Kidney epithelial cell (primary cell): ENCODE measurements around the gene M1AP. TPM values are rescaled to one million over a fixed set of nuclear protein-coding genes. Genes with fewer than 3 reads are reported as not detected.

ENCODE experiments used
- DNase-seq: peaks from one replicate; pipeline ENCODE4 v3.0.0-alpha.2; 2010; ENCODE audit warnings: low read depth
- H3K27me3 ChIP-seq: 2 replicates; pipeline ENCODE4 v1.6.0; 2011; ENCODE audit warnings: low read length; ENCODE audit not compliant: control insufficient read depth, insufficient read depth
- H3K36me3 ChIP-seq: 2 replicates; pipeline ENCODE4 v1.5.1; 2011; ENCODE audit warnings: low read length; ENCODE audit not compliant: control insufficient read depth, insufficient read depth
- H3K4me3 ChIP-seq: 2 replicates; pipeline ENCODE4 v1.5.1; 2011; ENCODE audit warnings: low read depth, mild to moderate bottlenecking, control low read depth, low read length
- total RNA-seq: library from RNA; depleted of rRNA; stranded (reverse); fragments of >200 nt; gene quantifications from 2 replicates; pipeline ENCODE4 v1.2.3, GENCODE V29; 2015
- TF ChIP-seq, protein P1 (sequence below): IDR thresholded peaks from 2 replicates; pipeline ENCODE4 v1.5.1; 2011; ENCODE audit warnings: mild to moderate bottlenecking, moderate library complexity, low read length, control low read depth, inconsistent platforms; ENCODE audit not compliant: insufficient read depth, poor library complexity, severe bottlenecking

M1AP gene
- total RNA-seq, 1 donor from 2014 or later: 1.3 TPM

DNA sequence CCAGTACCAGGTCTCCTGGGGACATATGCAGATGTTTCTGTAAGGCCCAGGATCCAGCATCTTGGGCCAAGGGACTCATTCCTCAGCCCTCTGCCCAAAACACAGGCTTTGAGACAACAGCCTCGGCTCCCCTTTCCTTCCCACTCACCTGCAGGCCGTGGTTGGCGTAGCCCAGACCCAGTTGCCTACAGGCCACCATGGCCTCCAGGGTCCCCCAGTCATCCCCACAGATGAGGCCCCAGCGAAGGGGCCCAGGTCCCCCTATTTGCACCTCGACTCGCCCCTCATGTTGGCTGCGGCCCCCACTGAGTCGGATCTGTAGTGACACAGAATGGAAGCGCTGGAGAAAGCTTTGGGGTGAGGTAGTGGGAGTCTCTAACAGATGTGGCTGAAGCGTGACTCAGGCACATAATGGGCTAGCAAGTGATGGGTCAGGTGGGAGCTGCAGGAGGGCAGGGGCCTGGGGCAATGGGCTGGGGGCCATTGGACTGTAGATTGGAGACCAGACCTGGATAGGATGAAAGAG, 112.6 kb downstream of the M1AP start:
- DNase-seq: no peak
- Histone ChIP-seq H3K36me3 (no peaks in the 10 kb centered on the region), H3K27me3 (no peaks in the 10 kb centered on the region), H3K4me3 (no peak overlapping the region)
- TF ChIP-seq, protein P1, sequence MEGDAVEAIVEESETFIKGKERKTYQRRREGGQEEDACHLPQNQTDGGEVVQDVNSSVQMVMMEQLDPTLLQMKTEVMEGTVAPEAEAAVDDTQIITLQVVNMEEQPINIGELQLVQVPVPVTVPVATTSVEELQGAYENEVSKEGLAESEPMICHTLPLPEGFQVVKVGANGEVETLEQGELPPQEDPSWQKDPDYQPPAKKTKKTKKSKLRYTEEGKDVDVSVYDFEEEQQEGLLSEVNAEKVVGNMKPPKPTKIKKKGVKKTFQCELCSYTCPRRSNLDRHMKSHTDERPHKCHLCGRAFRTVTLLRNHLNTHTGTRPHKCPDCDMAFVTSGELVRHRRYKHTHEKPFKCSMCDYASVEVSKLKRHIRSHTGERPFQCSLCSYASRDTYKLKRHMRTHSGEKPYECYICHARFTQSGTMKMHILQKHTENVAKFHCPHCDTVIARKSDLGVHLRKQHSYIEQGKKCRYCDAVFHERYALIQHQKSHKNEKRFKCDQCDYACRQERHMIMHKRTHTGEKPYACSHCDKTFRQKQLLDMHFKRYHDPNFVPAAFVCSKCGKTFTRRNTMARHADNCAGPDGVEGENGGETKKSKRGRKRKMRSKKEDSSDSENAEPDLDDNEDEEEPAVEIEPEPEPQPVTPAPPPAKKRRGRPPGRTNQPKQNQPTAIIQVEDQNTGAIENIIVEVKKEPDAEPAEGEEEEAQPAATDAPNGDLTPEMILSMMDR: no peak

DNA sequence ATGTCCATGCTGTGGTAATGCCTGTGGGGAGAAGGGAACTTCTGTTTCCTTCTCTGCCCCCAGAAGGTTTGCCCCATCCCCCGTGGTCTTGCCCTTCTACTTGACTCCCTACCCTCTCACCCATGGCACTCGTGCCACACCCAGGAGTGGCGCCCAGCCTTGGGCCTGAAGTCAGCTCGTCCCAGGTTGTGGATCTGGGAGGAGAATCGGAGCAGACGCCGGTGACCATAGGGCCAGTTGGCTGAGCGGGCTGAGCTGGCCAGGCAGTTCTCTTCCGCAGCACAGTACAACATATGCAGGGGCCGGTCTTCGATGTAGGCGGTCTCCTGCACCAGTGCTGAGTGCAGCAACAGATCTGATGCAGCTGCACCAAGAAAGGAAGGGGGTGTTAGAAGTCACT, 113.7 kb downstream of the M1AP start:
- Histone ChIP-seq H3K36me3 (no peaks in the 10 kb centered on the region), H3K4me3 (no peak overlapping the region), H3K27me3 (no peaks in the 10 kb centered on the region)
- TF ChIP-seq, protein P1: no peak
- no peak for DNase-seq

DNA sequence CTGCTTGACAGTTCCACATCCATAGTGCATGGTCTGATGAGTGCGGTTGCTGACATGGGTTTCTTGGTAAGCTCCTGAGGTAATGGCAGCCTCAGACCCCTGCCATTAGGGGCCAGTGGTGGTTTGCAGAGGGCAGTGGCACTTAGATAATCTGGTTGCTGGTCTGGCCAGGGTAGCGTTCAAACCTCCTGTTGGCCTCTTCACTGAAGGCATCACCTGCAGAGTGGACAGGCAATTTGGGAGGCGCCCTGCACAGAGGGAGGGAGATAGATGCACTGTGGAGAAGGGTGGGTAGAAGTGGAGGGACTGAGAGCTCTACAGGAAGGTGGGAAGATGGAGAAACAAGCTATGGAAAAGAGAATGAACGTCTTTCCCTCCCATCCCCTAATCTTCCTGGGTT, 114.7 kb downstream of the M1AP start:
- H3K4me3 ChIP-seq: no peak overlapping the region
- H3K27me3 ChIP-seq: no peaks in the 10 kb centered on the region
- H3K36me3 ChIP-seq: no peaks in the 10 kb centered on the region
- DNase-seq: no peak
- TF ChIP-seq, protein P1: no peak

DNA sequence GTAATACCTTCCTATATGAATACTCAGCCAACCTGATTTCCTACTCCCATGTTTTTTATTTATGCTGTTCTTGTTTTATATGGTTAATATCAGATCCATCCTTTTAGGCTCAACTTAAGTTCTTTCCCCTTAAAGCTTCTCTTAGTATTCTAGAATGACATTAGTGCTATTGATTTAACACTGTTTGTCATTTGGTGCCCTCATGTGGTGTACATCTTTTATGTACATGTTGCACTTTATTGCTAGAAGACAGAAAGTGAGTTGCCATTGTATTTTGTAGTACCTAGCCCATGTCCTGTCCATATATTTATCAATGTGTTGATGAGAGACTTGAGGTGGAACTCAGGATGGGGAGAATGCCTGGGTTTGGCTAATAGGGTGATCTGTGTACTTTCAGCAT, 115.9 kb downstream of the M1AP start:
- Histone ChIP-seq H3K4me3 (no peak overlapping the region), H3K27me3 (no peaks in the 10 kb centered on the region), H3K36me3 (no peaks in the 10 kb centered on the region)
- TF ChIP-seq, protein P1: peak; percentile 29
- DNase-seq: no peak

DNA sequence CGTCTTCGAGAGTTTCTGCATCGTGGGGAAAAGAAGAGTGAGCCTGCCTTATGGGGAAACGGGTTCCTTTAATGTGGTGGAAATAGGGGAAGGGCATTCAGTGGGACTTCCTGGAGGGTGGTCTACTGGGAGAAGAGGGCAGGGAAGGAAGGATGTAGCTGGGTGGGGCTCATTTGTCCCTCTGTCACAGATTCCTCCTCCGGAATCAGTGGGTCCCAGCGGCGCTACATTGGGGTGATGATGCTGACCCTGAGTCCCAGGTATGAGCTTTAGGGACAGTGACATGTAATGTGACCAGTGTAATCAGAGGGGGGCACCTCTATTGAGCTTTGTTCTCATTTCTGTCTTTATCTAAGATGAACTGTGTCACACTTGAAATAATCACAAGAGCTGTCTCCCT, 116.5 kb downstream of the M1AP start:
- peaks cover 3% of the 10 kb centered on the region for H3K36me3 ChIP-seq
- DNase-seq: no peak

More for the DNA sequence above, 116.5 kb downstream of the M1AP start:
- H3K27me3 ChIP-seq: no peaks in the 10 kb centered on the region
- TF ChIP-seq, protein P1: no peak
- no peak overlapping the region for H3K4me3 ChIP-seq
